GM20000 (cell line): ENCODE measurements around the gene MARCHF5.

Experiments used
- DNase-seq: peaks from one replicate; pipeline ENCODE4 v3.0.0; 2012; ENCODE audit warnings: low spot score
- CTCF ChIP-seq: IDR thresholded peaks from 2 replicates; pipeline ENCODE4 v1.5.1; 2012; ENCODE audit warnings: mild to moderate bottlenecking, control low read depth; ENCODE audit errors: extremely low read depth, missing control alignments

MARCHF5 gene

GRCh38 chr10:92290837-92291615, at the start of gene MARCHF5, which contains the start of gene CPEB3:
MARCHF5 (plus strand) TSS chr10:92291167; CDS start chr10:92291495, 328 bp downstream.
CPEB3 (minus strand) TSS chr10:92291078; CDS start chr10:92240350, 50,728 bp downstream.
- peak; percentile 95 for DNase-seq
- TF ChIP-seq CTCF = no peak

DNA sequence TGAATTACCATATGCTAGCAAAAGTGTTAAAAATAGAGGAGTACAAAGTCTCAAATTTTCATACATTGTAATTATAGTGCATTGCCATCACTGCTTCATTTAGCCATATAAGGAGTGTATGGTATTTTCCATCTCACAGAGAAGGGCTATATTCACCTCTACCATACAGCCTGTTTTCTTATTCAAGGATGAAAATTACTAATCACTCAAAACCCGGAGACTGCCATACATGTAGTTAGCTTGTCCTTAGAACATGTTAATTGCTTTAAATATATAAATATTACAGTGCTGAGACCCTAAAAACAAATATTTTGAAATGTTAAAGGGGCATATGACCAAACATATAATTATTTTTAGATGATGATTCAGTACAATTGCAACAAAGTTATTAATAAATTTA, 49.5 kb upstream of the MARCHF5 start:
- TF ChIP-seq CTCF = no peak
- DNase-seq = no peak

DNA sequence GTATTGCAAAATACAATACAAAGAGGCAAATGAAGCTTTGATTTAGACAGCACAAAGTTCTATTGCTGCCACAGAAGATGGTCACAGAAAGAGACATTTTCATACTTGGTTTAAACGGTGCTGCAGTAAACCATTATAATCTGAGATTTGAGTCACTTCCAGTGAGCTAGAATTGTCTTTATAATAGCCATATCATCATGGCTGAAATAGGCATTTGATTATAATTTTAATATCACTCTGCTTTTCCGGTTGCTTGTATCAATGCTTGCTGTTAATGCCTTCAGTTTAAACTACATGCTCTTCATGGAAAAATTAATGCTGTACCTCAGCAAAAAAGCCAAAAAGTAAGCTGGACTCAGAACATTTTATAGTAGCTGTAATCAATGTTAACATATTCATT, 48.6 kb upstream of the MARCHF5 start:
- no peak for TF ChIP-seq CTCF
- no peak for DNase-seq

GRCh38 chr10:92242910-92243671, 47.9 kb upstream of the MARCHF5 start:
- TF ChIP-seq CTCF = no peak

DNA sequence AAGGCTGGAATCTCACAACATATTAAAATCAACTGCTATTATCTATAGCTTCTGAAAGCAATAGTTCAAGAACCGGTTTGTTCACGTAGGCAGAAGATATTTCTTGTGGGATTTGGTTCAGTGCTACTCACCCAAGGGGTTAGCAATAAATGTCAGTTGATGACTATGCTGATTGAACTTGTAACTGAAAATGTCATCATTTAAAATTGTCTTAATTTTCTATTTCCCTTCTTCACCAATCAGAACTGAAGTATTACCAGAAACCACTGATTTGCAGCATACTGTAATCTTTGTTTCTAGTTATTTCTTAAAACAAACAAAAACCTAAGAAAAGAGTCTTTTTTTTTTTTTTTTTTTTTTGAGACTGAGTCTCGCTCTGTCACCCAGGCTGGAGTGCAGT, 46.2 kb upstream of the MARCHF5 start:
- DNase-seq = peak; percentile 47
- TF ChIP-seq CTCF = no peak

More at GRCh38 chr10:92242910-92243671, 47.9 kb upstream of the MARCHF5 start:
- peak; percentile 52 for DNase-seq

DNA sequence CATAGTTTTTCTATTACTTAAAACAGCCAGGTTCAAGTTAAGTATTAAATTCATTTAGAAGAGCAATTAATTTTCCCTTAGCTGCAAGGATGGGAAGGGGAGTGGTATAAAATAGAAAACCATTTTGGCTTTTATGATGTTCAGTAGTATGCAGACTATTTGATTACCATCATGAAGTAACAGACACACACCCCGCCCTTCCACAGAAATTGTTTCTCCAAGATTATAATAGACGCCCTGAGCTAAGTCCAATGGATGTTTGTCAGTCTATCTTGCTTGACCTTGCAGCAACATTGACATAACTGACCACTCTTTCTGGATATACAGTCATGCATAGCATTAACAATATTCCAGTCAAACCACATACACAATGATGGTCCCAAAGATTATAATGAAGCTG, 42.4 kb upstream of the MARCHF5 start:
- DNase-seq = no peak
- no peak for TF ChIP-seq CTCF

DNA sequence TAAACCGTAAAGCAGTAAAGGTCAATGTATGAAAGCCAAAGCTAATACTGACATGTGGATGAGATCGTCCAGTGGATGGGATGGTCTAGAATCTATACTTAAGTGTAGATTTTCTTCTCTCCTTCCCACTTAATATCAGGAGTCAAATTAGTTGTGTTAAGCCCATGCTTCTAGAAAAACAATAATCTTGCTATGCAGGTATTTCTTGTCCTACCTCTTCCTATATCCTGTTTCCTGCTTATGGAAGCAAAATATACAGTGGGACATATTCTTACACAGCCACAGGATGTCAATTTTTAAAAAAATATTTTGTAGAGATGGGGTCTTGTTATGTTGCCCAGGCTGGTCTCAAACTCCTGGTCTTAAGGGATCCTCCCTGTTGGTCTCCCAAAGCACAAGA, 27.6 kb upstream of the MARCHF5 start:
- DNase-seq = no peak
- TF ChIP-seq CTCF = no peak
